HK-2 (cell line): ENCODE results near the gene STAT3.
"Not testable (repeated sequence)": the region's sequence is repeated elsewhere in the genome, so short reads cannot be mapped to it uniquely, and the experiment has no call there.

Experiments
- DNase-seq: peaks from one replicate; pipeline ENCODE4 v3.0.0-alpha.2; 2018; ENCODE audit not compliant: unreplicated experiment

STAT3 gene

DNA sequence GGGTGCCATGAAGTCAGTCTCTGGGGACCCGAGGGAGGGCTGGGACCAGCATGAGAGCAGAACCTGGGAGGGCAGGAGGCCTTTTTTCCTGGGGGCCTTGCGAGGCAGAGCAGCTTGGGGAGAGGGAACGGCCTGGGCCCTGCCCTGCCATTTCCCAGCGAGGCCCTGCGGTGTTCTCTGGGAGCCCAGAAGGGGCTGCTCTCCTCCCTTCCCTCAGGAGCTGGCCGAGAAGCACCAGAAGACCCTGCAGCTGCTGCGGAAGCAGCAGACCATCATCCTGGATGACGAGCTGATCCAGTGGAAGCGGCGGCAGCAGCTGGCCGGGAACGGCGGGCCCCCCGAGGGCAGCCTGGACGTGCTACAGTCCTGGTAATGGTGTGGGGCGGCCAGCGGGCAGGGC, 88.3 kb downstream of the STAT3 start:
- not testable (repeated sequence) for DNase-seq

DNA sequence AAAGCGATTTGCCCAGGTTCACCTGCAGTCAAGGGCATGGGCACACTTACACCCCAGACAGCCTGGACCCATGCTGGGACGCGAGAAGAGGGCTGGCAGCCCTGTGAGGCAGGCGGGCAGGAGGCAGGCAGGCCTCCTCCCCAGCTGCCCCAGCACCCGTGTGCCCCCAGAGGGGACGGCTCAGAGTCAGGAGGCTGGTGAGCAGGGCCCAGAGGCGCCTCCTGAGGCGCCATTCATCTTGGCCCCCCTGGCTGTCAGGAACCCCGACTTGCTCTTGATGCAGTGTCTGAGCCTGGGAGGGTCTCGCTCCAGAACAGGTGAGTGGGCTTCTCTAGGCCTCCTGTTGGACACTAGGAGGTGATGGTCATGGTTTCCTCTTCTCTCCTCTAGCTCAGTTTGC, 88.9 kb downstream of the STAT3 start:
- DNase-seq: not testable (repeated sequence)

DNA sequence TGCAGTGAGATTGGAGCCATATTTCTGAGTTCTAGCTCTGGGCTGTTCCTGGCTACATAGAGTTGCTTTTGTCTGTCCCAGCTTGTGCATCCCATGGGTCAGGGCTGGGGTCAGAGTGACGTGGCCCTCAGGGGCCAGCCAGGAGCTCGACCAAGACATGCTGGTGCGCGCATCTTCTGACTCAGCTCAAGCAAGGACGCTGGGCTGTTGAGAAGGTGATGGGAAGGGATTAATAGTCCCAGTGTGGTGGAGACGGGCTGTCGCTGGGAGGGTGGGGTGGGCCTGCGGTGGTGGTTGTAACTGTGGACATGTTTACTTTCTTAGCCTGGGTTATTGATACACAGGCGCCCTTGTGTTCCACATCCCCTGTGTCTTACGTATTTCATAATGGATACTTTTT, 90.5 kb downstream of the STAT3 start:
- not testable (repeated sequence) for DNase-seq

DNA sequence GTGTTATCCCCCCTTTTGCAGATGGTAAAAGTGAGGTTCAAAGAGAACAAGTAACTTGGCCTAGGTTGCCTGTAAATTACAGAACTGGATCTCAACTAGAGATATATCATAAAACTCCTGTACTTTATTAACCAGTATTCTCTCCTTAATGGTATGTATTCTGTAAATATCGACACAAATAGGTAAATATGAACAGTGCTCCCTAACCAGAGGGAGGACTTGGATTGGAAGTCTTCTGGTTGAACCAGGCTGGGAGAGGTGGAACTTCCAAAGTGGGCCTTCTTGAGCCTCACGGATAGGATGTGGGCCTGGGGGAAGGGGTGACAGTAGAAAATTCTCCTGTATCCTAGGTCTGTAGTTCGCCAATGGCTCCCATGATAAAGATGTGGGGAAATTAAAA, 92.2 kb downstream of the STAT3 start:
- DNase-seq: no peak

DNA sequence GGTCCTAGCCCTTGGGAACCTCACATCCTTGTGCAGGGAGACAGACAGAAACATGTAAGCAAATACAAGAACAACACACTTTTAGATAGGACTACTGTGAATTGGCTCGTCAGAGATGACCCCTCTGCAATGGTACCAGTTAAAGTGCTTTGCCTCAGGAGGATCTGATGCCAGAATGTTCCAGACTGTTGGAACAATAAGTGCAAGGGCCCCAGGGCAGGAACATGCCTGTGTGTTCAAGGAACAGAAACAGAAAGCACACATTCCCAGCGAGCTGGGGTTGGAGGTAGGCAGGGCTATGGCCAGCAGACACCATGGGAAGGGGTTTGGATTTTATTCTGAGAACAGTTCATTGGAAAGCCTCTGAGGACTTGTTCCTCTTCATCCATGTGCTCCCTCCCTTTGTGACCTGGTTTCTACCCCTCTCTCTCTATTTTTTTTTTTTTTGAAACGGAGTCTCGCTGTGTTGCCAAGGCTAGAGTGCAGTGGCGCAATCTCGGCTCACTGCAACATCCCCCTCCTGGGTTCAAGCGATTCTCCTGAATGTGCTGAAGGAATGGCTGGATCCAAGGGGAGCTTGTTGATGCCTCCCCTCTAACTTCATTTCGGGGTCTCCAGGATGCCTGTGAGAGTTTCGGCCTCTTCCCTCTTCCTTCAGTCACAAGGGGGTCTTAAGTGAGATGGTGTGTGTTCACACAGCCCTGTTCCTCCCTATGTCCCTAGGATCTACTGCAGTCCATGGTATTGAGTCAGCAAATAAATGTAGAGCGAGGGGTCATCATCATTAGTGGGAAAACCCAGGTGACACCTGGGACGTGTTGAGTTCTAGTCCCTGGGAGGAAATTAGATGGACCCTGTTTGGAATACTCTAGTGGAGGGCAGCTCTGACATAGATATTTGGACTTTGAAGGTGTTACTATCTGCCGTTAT, 93.5 kb downstream of the STAT3 start:
- DNase-seq: no peak

DNA sequence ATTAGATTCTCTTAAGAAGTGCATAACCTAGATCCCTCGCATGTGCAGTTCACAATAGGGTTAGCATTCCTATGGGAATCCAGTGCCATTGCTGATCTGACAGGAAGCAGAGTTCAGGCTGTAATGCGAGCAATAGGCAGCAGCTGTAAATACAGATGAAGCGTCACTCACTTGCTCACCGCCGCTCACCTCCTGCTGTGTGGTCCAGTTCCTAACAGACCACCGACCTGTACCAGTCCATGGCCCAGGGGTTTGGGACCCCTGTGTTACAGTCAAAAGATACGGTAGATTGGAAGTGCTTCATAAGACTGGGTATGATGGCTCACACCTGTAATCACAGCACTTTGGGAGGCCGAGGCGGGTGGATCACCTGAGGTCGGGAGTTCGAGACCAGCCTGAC, 97.1 kb downstream of the STAT3 start:
- DNase-seq: no peak

DNA sequence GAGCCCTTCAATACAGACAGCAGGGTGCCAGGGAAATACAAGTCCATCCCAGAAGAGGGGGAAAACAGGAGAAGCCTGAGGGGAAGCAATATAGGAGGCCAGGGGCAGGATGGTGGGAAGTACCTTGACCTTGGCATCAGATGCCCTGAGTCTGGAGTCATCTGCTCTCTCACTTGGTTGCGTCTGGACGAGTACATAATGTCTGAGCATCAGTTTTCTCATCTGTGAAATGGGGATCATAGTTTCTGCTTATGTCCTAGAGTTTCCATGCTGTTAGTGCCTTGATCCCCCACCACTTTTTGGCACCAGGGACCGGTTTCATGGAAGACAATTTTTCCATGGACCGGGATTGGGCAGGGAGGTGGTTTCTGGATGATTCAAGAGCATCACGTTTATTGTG, 97.7 kb downstream of the STAT3 start:
- no peak for DNase-seq

DNA sequence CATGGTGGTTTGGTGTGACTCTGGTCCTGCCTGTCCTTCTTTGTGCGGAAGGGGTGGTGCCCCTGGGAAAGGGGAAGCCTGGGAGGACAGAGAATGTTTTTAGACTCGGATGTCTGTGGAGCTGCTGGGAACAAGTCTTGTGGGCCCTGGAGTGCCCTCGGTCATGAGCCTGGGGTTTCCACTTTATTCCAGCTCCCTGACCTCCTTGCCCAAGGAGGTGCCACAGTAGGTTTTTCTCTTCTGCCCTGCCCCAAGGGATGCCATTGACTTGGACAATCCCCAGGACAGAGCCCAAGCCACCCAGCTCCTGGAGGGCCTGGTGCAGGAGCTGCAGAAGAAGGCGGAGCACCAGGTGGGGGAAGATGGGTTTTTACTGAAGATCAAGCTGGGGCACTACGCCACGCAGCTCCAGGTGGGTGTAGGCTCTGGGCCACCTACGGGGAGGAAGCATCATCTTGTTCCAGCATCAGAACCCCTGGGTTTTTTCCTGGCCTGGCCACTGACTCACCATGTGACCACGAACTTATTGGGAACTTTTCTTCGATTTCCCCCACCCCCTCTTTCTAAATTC, 98.5 kb downstream of the STAT3 start:
- no peak for DNase-seq

DNA sequence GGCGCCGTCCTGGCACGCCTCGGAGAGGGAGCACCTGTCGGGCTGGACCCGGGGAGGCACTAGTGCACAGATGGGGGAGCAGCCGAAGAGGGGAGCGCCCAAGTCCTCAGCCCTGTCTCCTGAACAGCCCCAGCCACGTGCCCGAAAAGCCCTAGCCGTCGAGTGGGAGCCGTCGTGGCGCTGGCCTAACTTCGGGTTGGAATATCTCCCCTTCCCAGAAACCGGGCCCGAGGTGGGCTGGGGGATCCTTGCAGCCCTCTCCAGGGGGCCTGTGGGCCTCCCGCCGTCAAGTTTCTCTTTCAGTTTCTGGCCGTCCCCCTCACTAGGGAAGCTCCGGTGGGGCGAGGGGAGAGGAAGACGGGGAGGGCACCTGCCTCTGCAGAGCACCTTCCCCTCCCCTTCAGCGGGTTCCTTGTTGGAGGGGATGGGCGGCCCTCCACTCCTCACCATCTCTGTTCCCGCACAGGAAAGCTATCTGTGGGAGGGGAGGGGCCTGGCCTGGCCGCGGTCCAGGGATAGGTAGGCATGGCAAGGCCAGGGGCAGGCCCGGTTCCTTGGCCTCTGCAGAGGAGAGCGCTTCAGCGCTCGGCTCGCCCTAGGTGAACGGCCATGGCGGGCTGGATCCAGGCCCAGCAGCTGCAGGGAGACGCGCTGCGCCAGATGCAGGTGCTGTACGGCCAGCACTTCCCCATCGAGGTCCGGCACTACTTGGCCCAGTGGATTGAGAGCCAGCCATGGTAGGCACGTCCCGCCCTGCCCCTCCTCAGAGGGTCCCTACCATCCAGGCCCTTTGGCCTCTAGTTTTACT, 99.2 kb downstream of the STAT3 start:
- no peak for DNase-seq

DNA sequence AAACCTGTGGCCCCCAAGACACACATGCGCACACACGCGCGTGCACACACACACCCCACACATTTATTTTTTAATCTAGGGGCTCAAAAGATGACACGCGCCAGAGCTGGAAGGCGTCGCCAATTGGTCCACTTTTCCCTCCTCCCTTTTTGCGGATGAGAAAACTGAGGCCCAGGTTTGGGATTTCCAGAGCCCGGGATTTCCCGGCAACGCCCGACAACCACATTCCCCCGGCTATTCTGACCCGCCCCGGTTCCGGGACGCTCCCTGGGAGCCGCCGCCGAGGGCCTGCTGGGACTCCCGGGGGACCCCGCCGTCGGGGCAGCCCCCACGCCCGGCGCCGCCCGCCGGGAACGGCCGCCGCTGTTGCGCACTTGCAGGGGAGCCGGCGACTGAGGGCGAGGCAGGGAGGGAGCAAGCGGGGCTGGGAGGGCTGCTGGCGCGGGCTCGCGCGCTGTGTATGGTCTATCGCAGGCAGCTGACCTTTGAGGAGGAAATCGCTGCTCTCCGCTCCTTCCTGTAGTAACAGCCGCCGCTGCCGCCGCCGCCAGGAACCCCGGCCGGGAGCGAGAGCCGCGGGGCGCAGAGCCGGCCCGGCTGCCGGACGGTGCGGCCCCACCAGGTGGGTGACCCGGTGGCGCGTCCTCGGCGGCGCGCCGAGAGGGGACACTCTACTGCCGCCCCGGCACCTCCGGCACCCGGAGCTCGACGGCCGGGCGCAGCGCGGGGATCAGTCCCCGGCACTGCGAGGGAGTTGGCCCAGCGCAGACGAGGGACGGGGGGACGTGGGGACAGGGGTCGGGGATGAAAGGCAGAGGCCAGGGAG, 100.1 kb downstream of the STAT3 start, which contains the start of gene STAT5A:
TSS of gene STAT5A (plus strand) at position 522 of the 826 bp plus-strand sequence. CDS start 914 bp downstream, outside the sequence.
- DNase-seq: peak; percentile 74

DNA sequence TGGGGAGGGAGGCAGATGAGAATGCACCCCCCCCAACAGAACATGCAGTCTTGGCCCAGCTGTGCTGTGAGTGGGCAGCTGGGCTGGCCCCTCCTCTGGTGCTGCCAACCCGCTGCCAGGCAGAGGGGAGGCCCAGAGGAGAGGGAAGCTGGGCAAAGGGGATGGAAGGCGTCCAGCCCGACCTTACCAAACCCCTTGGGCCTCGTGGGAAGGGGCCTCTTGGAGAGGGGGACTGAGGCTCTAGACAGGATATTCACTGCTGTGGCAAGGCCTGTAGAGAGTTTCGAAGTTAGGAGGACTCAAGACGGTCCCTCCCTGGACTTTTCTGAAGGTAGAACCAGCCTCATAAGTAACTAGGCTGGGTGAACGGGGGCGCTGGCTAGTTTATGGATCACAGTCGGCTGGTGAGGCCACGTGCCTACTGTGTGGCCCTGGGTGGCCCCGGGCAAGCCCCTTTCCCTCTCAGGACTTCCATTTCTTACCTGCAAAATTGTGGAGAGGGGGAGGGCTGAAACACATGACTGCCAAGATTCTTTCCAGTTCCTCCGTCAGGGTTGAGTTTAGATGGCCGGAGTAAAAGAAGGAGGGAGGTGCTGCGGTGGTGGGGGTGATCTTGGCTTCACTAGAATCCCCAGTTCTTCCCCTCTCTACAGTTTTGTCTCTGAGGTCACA, 100.8 kb downstream of the STAT3 start:
- peak; percentile 59 for DNase-seq

DNA sequence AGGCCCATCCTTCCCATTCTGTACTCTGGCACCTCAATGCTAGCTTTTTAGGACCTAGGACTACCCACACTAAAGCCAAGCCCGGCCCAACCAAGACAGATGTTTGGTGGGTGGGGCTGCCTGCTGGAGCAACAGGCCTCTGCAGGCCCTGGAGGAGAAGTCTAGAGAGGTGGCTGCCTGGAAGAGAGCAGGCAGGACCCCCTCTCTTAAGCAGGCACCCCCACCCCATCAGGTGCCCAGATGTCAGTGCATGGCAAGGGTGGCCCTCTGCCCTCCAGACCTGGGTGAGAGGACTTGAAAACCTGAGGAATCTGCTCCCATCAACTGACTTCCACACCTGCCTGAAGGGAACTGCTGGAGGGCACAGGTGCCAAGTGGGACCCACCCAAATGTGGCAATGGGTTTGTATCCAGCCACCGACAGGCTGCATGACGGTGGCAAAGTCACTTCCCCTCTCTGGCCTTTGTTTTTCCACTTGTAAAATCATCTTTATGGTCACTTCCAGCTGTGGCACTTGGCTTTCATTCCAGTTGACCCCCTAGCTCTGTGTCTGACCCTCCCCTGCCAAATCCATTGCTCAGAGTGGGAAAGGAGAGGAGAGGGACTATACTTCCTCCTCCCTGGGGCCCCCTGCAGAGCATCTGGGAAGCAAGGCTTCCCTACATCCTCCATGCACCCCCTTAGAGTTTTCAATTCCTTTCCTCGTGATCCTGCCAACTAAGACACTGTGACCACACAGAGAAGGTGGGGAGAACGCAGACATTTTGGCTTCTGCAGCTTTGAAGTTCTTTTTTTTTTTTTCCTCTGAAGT, 101.6 kb downstream of the STAT3 start:
- DNase-seq: no peak

DNA sequence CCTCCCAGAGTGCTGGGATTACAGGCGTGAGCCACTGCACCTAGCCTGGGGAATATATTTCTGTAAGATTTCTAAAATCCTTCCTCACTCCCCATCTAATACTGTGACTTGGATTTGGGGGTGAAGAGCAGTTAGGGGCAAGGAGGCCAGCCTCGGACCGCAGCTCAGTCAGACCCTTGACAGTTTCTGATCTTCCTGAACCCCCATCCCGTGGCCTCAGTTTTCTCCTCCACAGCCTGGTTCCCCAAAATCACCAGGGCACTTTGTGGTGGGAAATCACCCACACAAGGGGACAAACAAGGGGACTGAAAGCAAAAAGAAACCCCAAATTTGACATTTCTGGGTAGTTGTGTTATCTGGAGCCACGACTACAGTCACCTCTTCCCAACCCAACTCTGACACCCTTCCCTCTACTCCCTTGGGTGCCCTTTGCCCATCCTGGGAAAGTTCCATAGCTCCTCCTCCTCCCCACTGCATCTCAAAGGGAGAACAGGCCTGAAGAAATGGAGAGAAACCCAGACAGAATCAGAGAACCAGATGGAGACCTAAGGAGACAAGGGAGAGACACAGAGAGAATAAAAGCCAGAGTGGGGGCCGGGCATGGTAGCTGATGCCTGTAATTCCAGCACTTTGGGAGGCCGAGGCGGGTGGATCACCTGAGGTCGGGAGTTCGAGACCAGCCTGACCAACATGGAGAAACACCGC, 102.7 kb downstream of the STAT3 start:
- DNase-seq: no peak

DNA sequence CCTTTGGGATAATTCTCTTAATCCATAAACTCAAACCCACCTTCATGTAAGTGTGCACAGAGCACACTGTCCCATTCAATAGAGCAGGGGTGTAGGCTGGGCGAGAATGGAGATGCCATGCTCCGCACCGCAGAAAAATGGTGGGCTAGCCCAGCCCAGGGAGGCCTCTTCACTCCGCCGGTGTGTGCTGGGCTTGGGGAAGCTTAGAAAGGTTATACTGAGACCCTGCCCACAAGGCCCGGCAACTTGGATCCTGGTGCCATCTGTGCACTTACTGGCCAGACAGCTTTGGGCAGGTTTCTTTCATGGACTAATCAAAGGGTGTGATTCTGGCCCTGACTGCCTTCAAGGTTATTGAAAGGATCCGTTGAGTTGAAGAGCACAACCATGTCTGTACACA, 103.7 kb downstream of the STAT3 start:
- DNase-seq: no peak

DNA sequence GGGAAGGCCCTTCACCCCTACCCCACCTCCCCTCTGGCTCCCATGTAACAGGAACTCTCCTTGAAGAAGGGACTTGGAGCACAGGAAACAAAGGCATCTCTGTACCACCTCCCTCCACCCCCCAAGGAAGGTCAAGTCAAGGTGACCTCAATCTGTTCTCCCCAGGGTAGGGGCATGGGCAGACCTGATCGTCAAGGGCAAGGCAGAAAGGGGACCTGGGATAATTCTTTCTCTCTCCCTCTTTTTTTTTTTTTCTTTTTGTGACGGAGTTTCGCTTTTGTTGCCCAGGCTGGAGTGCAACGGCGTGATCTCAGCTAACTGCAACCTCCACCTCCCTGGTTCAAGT, 104.2 kb downstream of the STAT3 start:
- DNase-seq: no peak

DNA sequence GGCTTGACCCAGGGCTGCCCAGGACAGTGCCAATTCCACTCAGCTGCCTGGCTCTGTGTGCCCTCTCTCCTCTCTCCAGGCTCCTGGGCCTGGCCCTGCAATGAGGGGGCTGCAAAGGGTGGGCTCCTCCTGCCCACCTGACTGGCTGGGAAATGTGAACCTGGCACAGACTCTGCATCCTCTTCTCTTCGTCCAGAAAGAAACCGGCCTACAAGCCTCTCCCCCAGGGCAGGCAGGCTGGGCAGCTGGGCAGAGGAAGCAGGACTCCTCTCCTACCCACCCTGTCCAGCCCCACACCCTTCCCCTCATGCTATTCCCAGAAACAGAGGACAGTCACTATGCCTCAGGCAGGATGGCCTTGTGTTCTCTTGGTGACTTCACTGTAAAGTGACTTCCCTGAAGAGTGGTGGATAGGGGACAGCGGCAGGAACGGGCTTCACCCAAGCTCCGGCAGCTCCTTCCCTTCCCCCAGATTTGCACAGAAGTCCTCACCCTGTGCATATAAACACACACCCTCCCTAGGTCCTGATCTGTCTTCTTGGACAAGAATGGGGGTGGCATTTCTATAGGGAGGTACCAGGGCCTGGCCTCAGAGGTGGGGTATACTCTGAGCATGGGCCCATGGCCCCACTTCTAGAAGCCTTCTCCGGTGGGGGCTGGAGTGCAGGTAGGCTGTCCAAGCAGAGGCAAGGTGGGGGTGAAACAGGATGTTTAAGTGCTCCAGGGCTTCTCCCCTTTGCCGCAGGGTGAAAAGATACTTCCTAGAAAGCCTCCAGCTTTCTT, 104.8 kb downstream of the STAT3 start:
- DNase-seq: no peak

DNA sequence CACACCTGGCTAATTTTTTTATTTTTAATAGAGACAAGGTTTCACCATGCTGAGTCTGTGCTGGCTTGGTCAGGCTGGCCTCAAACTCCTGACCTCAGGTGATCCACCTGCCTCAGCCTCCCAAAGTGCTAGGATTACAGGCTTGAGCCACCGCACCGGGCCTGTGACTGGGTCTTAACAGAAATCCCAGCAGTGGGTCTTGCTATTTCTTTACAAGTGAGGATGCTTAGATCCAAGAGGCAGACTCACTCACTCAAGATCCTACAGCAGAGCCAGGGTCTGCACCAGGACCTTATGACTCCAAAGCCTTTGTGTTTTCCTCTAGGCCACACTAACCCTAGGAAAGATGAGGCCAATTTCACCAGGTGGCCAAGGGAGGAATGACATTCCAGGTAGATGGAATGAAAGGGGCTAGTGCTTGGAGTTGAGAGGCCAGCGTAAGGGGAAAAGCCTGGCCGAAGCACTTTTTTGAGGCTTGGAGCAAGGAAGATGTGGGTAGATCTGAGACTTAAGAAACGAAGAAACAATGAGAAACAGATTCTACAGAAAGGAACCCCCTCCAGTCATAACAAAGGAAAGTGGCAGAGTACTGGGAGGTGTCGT, 105.7 kb downstream of the STAT3 start:
- no peak for DNase-seq

DNA sequence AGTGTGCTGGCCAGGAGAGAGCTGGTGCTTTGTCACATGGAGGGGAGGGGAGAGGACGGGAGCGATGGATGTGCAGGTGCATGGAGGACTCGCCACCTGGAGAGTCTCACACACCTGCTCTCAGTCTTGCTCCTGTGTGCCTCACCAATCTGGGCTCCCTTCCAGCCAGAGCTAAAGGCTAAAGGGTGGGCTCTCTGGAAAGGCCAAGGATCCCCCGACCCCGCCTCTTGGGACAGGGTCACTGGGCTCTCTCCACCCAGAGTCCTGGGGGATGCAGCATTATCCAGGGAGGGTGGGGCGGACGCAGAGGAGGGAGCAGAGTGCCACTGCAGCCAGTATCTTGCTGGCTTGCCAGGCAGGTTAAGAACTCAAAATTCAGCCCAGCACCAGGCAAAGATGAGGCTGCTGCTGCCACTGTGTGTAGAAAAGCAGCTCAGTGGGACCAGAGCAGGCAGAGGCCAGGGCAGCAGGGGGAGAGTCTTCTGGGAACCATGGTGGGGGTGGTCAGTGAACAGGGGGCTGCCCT, 106.6 kb downstream of the STAT3 start:
- no peak for DNase-seq
